Left forelimb (tissue), 1 donor: ENCODE results near the gene ADARB2.

Source experiments
- DNase-seq: peaks from one replicate; pipeline ENCODE4 v3.0.0-alpha.2; 2018; ENCODE audit warnings: low spot score

The ADARB2 gene

GRCh38 chr10:1495915-1496517, 241.3 kb downstream of the ADARB2 start:
- no peak for DNase-seq

DNA sequence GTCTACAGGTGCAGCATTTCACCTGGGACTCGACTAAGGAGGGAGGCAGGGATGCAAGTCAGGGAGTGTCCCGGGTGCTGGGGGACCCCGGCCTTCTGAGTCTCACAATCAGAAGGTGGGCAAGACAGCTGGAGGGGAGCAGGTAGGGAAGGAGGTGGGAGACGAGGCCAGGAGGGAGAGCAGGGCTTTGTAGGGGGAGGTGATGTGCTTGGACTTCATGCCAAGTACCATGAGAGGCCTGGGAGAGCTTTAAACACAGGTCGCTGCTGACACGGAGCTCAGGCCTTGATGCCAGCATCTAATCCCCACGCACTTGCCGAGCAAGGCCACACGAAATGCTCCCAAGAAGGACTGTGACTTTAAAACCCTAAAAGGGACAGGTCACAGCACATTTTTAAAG, 244.7 kb downstream of the ADARB2 start:
- DNase-seq, result no peak

GRCh38 chr10:1491901-1492300, 245.4 kb downstream of the ADARB2 start:
- no peak for DNase-seq

GRCh38 chr10:1489801-1490200, 247.5 kb downstream of the ADARB2 start:
- DNase-seq, result no peak

DNA sequence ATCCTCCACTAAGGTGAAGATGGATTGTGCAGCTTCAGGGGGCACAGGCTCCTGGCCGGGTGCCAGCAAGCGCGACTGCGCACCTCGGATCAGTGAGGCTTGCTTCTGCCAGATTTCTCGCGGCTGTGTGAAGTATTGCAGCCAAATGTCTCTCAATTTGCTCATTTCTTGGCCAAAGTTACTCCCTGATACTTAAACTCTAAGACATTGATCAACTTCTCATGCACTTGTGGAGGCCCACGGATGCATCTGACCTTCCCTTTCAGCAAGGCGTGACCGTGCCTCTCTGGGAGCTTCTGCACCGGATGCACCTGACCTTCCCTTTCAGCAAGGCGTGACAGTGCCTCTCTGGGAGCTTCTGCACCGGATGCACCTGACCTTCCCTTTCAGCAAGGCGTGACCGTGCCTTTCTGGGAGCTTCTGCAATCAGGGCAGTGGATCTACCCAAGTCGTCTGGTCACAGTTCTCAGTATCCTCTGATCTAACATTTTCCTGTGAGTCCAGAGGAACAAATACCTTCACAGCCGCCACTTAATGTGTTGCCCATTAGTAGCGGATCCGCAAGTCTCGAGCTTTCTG, 248.3 kb downstream of the ADARB2 start:
- no peak for DNase-seq

- DNase-seq, result no peak
Measured at GRCh38 chr10:1486841-1487687, 250.3 kb downstream of the ADARB2 start.

- no peak for DNase-seq
Measured at GRCh38 chr10:1485357-1485756, 252.0 kb downstream of the ADARB2 start.

- DNase-seq, result no peak
Measured at GRCh38 chr10:1483826-1484225, 253.5 kb downstream of the ADARB2 start.

DNA sequence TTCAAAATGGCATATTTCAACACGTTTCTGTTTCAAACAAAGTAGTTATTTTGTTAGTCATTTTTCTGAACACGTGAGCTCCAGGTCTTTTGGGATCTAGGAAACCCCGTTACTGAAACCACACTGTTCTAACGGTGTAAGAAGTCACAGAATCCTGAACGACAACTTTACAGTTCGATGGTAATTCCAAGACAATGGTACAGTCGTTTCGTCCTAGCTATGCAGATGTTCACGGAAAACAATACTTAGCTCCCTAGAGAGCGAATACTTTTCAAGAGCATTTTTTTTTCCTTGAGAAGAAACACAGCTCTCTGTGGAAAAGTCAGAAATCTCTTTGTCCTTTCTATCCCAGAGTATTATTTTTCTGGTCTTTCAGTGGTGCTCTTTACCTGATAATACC, 254.1 kb downstream of the ADARB2 start:
- no peak for DNase-seq

DNA sequence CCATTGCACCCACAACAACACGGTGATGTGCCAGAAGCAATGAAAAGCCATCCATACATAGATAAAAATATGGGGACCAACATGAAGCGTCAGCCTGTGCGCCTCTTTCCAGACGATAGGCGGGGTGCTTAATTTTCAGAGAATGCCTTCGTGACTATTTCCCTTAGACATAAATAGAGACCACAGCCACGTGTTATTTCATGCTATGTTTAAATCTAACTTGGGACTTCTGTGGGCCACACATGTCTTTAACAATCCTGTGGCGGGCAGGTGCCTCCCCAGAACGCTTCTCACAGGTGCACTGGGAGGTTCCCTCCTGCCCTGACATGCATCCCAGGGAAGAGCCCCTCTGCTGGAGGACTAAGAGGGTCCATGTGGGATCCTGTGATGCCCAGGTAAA, 259.7 kb downstream of the ADARB2 start:
- DNase-seq, result no peak

DNA sequence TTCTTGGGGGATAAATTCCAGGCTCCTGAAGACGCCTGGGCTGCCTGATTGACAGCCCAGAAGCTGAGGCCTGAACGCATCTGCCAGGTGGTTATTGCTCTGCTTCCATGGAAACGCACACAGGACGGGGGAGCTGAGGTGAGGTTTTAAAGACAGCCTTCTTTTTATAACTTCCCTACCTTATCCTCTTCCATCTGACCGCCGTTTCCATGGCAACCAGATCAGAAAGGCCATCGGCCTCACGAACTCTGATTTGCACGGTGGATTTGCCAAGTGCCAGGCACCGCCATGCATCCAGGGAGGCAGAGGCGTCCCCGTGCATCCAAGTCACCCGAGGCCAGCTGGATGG, 260.9 kb downstream of the ADARB2 start:
- no peak for DNase-seq

DNA sequence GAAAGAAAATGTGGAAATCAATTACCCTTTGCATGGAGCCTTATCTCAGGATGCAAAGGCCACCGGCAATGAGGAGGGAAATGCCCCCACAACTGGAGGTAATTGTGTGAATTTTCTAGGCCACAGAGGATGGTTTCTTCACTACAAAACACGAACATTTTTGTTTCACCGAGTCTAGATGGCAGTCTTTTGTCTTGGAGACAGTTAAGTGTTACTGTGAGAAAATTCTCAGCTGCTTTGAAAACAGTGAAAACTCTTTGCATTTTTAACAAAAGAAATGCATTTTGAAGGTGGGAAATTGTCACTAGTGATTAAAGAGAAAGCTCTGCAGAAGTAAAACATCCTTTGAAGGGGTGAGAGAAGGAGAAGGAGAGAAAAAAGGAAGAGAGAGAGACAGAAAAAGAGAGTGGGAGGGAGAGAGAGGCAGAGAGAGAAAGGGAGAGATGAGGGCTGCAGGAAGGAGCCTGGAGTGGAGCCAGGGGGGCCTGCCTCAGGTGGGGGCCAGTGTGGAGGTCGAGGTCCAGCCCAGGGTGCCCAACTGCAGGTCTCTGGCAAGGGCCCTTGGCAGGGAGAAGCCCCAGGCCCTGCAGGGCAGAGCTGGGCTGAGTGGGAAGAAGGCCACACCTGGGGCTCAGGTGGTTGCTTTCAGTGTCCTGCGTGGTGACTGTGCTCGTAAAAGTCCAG, 261.4 kb downstream of the ADARB2 start:
- no peak for DNase-seq

GRCh38 chr10:1475098-1475591, 262.2 kb downstream of the ADARB2 start:
- no peak for DNase-seq

DNA sequence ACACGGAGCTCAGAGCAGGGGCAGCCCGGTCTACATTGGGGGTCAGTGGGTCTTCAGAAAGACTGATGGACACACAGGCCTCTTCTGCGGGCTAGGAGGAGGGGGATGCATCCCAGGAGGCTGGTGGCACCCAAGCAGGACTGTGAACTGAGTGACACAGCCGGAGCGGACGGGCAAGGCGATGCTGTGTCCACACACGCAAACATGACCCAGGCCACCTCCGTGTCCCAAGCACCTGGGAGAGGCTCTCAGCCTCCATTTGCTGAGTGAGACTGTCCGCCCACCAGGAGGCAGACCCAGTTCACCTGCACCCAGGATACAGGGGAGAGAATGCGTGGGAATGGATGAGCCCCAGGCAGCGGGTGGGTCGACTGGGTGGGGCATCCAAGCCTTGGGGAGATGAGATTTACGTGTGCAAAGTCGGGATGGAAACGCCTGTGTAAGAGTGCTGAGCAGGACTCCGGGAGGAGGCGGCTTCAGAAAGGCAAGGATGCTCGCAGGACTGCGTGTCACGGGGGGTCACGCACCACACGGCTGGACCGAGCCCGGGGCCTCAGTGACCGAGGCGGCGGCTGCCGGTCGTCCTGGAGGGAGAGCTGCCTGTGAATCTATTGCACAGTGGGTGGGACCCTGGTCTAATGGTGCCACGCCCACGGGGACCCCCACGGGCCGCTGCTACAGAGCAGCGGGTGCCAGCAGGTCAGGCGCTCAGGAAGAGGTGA, 262.8 kb downstream of the ADARB2 start:
- no peak for DNase-seq

- DNase-seq, result no peak
Measured at GRCh38 chr10:1473874-1474273, 263.5 kb downstream of the ADARB2 start.

DNA sequence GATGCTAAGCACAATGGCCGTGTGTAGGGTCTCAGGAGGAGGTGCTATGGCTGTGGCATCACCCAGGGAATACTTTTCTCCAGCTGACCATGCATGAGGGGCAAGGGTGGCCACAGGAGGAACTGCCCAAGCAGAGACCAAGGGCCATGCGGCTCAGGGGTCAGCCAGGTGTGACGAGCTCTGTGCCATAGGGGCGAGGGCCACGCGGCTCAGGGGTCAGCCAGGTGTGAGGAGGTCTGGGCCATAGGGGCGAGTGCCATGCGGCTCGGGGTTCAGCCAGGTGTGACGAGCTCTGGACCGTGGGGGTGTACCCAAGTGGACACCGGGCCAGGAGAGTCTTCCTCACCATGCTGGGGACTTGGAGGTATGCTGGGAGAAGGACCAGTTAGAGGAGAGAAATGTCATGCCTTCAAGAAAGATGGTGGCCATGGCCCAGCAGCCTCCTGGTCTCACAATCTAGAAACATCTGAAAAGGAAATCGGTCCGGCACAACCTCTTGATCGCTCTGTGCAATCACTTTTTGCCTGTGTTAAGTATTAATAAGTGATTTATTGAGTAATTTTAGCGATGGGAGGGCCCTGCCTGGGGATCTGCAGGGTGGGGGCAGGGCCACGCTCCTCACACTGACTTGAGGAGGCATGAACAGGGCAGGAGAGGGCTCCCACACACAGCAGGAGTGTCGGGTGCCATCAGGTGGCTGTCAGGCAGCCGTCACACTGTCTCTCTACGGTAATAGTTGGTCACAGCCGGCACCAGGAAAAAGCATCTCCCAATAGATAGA, 265.0 kb downstream of the ADARB2 start:
- DNase-seq, result no peak

- DNase-seq, result no peak
Measured at GRCh38 chr10:1468811-1469210, 268.5 kb downstream of the ADARB2 start.

- DNase-seq, result no peak
Measured at GRCh38 chr10:1467334-1468076, 269.8 kb downstream of the ADARB2 start.

DNA sequence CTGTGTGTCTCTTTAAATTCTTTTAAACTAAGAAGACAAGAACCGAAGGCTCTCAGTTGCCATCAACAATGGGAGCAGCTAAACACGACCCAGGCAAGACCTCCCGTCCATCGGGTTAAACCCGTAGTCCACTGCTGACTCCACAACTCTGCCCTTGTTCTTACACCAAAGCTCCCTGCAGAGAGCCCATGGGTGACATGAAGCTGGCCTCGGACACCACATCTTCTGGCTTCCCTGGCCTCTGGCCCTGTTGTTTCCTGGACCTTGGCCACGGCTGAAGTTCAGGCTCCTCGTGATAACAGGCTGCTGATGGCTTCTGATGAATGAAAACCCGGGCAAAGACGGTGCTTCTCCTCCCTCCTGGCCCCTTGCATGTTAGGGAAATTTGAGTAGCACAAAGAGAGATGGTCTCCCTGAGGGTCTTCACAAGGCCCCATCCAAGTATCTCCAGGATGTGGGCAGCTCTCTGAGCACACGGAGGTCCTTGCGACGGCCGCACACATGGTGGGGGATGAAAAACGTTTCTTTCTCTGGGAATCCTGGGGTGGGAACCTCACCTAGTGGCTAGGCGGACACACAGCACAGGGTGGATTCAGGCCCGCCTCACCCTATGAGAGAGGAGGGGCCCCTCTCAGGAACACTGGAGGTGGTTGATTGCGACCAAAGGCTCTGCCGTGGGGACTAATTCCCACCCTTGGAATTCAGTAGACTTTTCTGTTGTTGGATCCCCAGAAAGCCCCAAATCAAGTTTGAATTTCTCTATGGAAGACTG, 271.1 kb downstream of the ADARB2 start:
- no peak for DNase-seq

- no peak for DNase-seq
Measured at GRCh38 chr10:1465418-1465911, 271.9 kb downstream of the ADARB2 start.
